Activated naive CD4-positive, alpha-beta T cell treated with anti-CD3 and anti-CD28 coated beads, Interleukin-2, amount 50 U/mL, for 72 hours (primary cell): ENCODE results near the gene METTL6. TPM values are rescaled to one million over a fixed set of nuclear protein-coding genes. Genes with fewer than 3 reads are reported as not detected.
"Not testable (repeated sequence)": the region's sequence is repeated elsewhere in the genome, so short reads cannot be mapped to it uniquely, and the experiment has no call there.

ENCODE experiments used
- ATAC-seq, 2 donors: fragments of 150-1000 bp; cut with Tn5 transposase; 2 replicates each; pipeline ENCODE4 v1.10.0; 2021; ENCODE audit warnings: mild to moderate bottlenecking in 2 of 2, moderate library complexity in 2 of 2
- DNase-seq, 2 donors: peaks; one replicate each; pipeline ENCODE4 v3.0.0; 2021 to 2022; ENCODE audit warnings: low spot score in 2 of 2
- H3K27ac Mint-ChIP-seq, 2 donors: one replicate each; pipeline ENCODE4 v1.8.0; 2022; ENCODE audit warnings: mild to moderate bottlenecking in 2 of 2, mixed read lengths in 2 of 2
- H3K36me3 Mint-ChIP-seq, 2 donors: one replicate each; pipeline ENCODE4 v1.8.0; 2022; ENCODE audit warnings: mixed read lengths in 2 of 2
- H3K9me3 Mint-ChIP-seq, 2 donors: one replicate each; pipeline ENCODE4 v1.8.0; 2022; ENCODE audit warnings: mixed read lengths in 2 of 2
- total RNA-seq, 2 donors: library from RNA; stranded (reverse); gene quantifications; one replicate each; pipeline ENCODE4 v1.2.3, GENCODE V29; 2022

The METTL6 gene
- total RNA-seq, 2 donors from 2014 or later = 17.6 to 20.3 TPM

DNA sequence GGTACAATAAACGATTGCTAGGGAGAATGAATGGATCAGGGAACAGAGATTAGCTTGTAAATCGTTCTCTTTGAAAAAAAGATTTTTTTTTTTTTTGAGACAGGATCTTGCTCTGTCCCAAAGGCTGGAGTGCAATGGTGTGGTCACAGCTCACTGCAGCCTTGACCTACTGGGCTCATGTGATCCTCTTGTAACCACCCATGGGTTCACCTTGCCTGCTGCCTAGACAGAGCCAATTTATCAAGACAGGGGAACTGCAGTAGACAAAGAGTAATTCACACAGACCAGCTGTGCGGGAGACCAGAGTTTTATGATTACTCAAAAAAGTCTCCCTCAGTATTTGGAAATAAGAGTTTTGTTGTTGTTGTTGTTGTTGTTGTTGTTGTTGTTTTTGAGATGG is 39.6 kb downstream of the METTL6 start:
- DNase-seq (no peak), ATAC-seq (no peak)
- peaks cover 0 to 7% of the 10 kb centered on the region in 2 donors for H3K9me3 Mint-ChIP-seq
- no peak overlapping the region for H3K27ac Mint-ChIP-seq
- peaks cover 9 to 11% of the 10 kb centered on the region in 2 donors for H3K36me3 Mint-ChIP-seq

- no peak for ATAC-seq
- H3K27ac Mint-ChIP-seq = no peak overlapping the region
- H3K9me3 Mint-ChIP-seq = peaks cover 0 to 7% of the 10 kb centered on the region in 2 donors
- DNase-seq = no peak
- H3K36me3 Mint-ChIP-seq = peaks cover 9 to 11% of the 10 kb centered on the region in 2 donors
Measured at GRCh38 chr3:15387171-15387581, 40.2 kb downstream of the METTL6 start.

DNA sequence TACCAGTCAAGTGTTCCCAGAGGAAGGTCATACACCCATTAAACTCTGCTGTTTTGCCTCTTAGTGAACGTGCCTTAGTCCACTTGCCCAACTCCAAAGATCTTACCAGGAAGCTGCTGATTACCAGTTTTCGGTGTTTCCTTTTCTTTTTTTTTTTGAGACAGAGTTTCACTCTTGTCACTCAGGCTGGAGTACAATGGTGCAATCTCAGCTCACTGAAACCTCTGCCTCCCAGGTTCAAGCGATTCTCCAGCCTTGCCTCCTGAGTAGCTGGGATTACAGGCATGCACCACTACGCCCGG is 40.7 kb downstream of the METTL6 start:
- DNase-seq, ATAC-seq, H3K27ac Mint-ChIP-seq, H3K9me3 Mint-ChIP-seq: not testable (repeated sequence)
- peaks cover 9 to 11% of the 10 kb centered on the region in 2 donors for H3K36me3 Mint-ChIP-seq

- H3K36me3 Mint-ChIP-seq = peaks cover 9 to 11% of the 10 kb centered on the region in 2 donors
- peaks cover 0 to 7% of the 10 kb centered on the region in 2 donors for H3K9me3 Mint-ChIP-seq
- no peak overlapping the region for H3K27ac Mint-ChIP-seq
- ATAC-seq = no peak
- DNase-seq = no peak
Measured at GRCh38 chr3:15385901-15386653, 41.3 kb downstream of the METTL6 start.

GRCh38 chr3:15385238-15385695 is 42.1 kb downstream of the METTL6 start:
- DNase-seq, H3K9me3 Mint-ChIP-seq, H3K27ac Mint-ChIP-seq, ATAC-seq: not testable (repeated sequence)
- peaks cover 9 to 11% of the 10 kb centered on the region in 2 donors for H3K36me3 Mint-ChIP-seq

DNA sequence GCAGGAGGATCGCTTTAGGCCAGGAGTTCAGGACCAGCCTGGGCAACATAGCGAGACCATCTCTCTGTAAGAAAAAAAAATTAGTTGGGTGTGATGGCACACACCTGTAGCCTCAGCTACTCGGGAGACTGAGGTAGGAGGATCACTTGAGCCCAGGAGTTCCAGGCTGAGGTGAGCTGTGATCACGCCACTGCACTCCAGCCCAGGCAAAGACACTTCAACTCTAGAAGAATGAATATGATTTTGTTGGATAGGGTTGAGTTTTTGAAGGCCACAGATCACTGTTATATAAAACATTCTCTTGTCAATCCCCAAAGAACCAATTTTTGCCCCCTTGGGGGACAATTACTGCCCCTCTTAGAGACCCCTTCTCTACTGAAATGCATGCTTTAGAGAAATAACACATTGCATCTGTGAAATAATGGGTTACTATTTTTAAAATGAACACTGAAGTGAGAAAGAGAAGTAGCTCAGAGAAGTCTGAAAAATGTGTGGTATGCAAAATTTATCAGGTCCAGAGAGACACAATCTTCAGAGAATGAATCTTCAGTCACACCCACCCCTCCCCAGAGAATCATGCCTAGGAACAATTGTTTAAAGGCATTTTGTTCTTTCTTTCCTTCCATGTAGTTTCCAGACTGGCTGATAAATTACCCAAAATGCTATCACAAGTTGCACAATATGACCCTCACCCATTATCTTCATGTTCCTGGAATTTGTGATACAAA is 42.7 kb downstream of the METTL6 start:
- Mint-ChIP-seq H3K9me3 (peaks cover 0 to 7% of the 10 kb centered on the region in 2 donors), H3K36me3 (peaks cover 9 to 11% of the 10 kb centered on the region in 2 donors), H3K27ac (no peak overlapping the region)
- ATAC-seq (no peak), DNase-seq (no peak)

- Mint-ChIP-seq H3K27ac (no peak overlapping the region), H3K36me3 (peaks cover 9 to 11% of the 10 kb centered on the region in 2 donors), H3K9me3 (peaks cover 0 to 7% of the 10 kb centered on the region in 2 donors)
- no peak for DNase-seq
- no peak for ATAC-seq
Measured at GRCh38 chr3:15382405-15382923, 44.9 kb downstream of the METTL6 start.

- Mint-ChIP-seq H3K36me3 (peaks cover 4 to 7% of the 10 kb centered on the region in 2 donors), H3K27ac (no peak overlapping the region), H3K9me3 (peaks cover 0 to 6% of the 10 kb centered on the region in 2 donors)
- DNase-seq = no peak
- no peak for ATAC-seq
Measured at GRCh38 chr3:15380980-15381890, 46.1 kb downstream of the METTL6 start.

GRCh38 chr3:15377961-15378791 is 49.2 kb downstream of the METTL6 start:
- no peaks in the 10 kb centered on the region for H3K36me3 Mint-ChIP-seq
- DNase-seq = peak; percentile 89 to 92
- peak; percentile 97 to 98 for ATAC-seq
- no peaks in the 10 kb centered on the region for H3K9me3 Mint-ChIP-seq
- peak overlapping the region; percentile 78 to 88 for H3K27ac Mint-ChIP-seq

DNA sequence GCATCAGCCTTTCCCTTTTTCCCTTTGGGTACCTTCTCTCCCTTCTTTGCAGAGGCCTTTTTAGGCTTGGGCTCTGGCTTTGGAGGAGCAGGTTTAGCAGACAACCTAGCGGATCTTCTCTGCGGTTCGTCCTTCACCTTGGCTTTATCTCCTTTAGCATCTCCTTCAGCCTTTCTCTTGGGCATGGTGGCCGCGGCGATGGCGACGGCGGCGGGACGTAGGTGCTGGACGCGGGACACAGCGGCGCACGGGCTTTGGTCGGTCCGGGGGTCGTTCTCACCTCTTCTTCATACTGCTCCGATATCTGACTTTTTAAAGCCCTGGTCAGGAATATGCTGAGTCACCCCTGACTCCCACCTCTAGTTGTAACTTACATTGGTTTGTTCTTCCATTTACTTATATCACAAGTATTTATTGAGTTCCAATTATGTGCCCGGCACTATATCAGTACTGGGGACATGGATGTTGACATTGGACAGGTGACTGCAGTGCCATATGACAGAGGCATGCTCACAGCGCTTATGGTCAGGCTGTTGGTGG is 51.8 kb downstream of the METTL6 start:
- Mint-ChIP-seq H3K36me3 (no peaks in the 10 kb centered on the region), H3K9me3 (no peaks in the 10 kb centered on the region), H3K27ac (peak overlapping the region; percentile 25 to 29)
- DNase-seq = no peak
- no peak for ATAC-seq

DNA sequence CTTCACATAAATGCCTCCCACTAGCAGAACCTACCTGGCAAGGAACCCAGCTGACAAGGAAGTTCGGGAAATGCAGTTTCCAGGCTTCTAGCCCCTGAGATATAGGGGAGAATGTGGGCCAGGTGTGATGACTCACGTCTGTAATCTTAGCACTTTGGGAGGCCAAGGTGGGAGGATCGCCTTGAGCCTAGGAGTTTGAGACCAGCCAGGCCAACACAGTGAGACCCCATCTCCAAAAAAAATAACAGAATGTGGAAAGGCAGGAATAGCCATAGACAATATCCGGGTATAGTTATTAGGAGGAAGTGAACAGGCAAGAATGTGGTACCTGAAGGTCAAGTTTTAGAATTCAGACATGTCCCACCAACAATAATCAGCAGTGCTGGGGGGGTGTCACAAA is 54.4 kb downstream of the METTL6 start:
- Mint-ChIP-seq H3K27ac (no peak overlapping the region), H3K36me3 (no peaks in the 10 kb centered on the region), H3K9me3 (no peaks in the 10 kb centered on the region)
- no peak for ATAC-seq
- DNase-seq = no peak

DNA sequence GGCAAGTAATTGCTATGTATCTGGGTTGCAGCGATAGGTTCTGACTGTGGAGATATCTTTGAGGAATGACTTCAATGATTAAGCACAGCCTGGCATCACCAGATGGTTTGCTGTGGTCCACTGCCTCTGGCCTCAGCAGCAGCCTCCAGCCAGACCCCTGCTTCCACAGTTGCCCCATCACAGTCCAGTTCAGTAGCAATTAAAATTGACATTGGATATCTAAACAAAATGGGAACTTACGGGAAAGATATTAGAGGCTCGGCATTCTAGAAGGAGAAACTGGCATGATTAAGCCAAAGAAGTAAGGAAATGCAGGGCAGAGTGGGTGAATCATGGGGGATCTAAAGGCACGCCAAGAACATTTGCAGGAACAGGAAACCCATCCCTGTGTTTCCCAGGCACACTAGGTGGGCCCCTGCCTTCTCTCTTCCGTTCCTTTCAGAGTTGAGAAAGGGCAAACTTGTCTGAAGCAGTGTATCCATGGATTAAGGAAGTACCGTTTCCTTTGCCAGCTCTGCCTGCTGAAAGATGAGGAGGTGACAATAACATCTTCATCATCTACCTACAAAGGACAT is 58.7 kb downstream of the METTL6 start:
- no peak for ATAC-seq
- Mint-ChIP-seq H3K36me3 (peaks cover 0 to 13% of the 10 kb centered on the region in 2 donors), H3K27ac (no peak overlapping the region), H3K9me3 (peaks cover 0 to 7% of the 10 kb centered on the region in 2 donors)
- no peak for DNase-seq

DNA sequence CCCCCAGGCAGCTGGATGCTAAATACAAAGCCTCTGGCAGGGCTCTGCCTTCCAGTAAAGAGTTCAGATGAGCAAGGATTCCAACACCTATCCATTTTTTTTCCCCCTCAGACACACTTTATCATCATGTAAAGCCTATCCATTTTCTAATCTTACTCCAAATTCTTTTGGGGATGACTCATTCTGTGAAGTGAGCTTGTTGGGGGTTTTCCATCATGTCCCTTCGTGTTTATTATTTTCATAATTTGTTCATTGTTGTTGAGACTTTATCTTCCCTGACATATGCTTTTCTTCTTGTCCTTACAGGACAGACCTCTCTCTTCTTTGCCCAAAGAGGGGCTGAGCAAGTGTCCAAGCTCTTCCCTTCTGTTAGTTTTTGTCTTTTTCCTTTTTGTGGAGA is 60.3 kb downstream of the METTL6 start:
- Mint-ChIP-seq H3K9me3 (peaks cover 0 to 7% of the 10 kb centered on the region in 2 donors), H3K27ac (no peak overlapping the region), H3K36me3 (peaks cover 0 to 13% of the 10 kb centered on the region in 2 donors)
- DNase-seq (no peak), ATAC-seq (no peak)

- not testable (repeated sequence) for ATAC-seq, H3K27ac Mint-ChIP-seq, H3K9me3 Mint-ChIP-seq, DNase-seq
- H3K36me3 Mint-ChIP-seq = peaks cover 0 to 13% of the 10 kb centered on the region in 2 donors
Measured at GRCh38 chr3:15364078-15364477, 63.3 kb downstream of the METTL6 start.
